Fibroblast of skin of scalp (primary cell): ENCODE results near the gene CNGA3. TPM values are rescaled to one million over a fixed set of nuclear protein-coding genes. Genes with fewer than 3 reads are reported as not detected.
"Not testable (repeated sequence)": the region's sequence is repeated elsewhere in the genome, so short reads cannot be mapped to it uniquely, and the experiment has no call there.

Experiments
- DNase-seq: peaks from one replicate; pipeline ENCODE4 v3.0.0-alpha.2; 2013
- polyA plus RNA-seq, 2 experiments: library from polyadenylated mRNA; unstranded; fragments of 120-200 nt; gene quantifications; one replicate each; pipeline ENCODE4 v1.2.1, GENCODE V29; 2013; ENCODE audit not compliant: insufficient read length in 2 of 2

Gene CNGA3
- not detected for polyA plus RNA-seq (2013, experiment 1 of 2; ENCODE audit: insufficient read length)
- polyA plus RNA-seq (2013, experiment 2 of 2; ENCODE audit: insufficient read length) = not detected

- peak; percentile 37 for DNase-seq
These were observed at the start of gene CNGA3 for GRCh38 chr2:98346311-98347236. Gene CNGA3 (plus strand): TSS chr2:98346456. CDS start chr2:98369976, 23,520 bp downstream.

GRCh38 chr2:98297817-98298682 lies 48.2 kb upstream of the CNGA3 start:
- DNase-seq = no peak

- no peak for DNase-seq
These were observed 47.5 kb upstream of the CNGA3 start for GRCh38 chr2:98298683-98299164.

GRCh38 chr2:98299211-98299905 lies 46.9 kb upstream of the CNGA3 start:
- DNase-seq = no peak

GRCh38 chr2:98300141-98300874 lies 45.9 kb upstream of the CNGA3 start:
- no peak for DNase-seq

- no peak for DNase-seq
These were observed 44.8 kb upstream of the CNGA3 start for GRCh38 chr2:98301469-98301868.

- not testable (repeated sequence) for DNase-seq
These were observed 39.0 kb upstream of the CNGA3 start for GRCh38 chr2:98307131-98307696.

GRCh38 chr2:98308068-98308467 lies 38.2 kb upstream of the CNGA3 start:
- peak; percentile 33 for DNase-seq

- DNase-seq = no peak
These were observed 37.7 kb upstream of the CNGA3 start for GRCh38 chr2:98308532-98308931.

- no peak for DNase-seq
These were observed 36.7 kb upstream of the CNGA3 start for GRCh38 chr2:98309580-98309979.

GRCh38 chr2:98310010-98310409 lies 36.2 kb upstream of the CNGA3 start:
- DNase-seq = no peak

- no peak for DNase-seq
These were observed 35.2 kb upstream of the CNGA3 start for GRCh38 chr2:98311090-98311489.

GRCh38 chr2:98311771-98312545 lies 34.3 kb upstream of the CNGA3 start:
- DNase-seq = no peak

- no peak for DNase-seq
These were observed 32.6 kb upstream of the CNGA3 start for GRCh38 chr2:98313492-98314250.

- DNase-seq = no peak
These were observed 32.0 kb upstream of the CNGA3 start for GRCh38 chr2:98314251-98314650.

GRCh38 chr2:98315957-98316356 lies 30.3 kb upstream of the CNGA3 start:
- DNase-seq = no peak

- DNase-seq = no peak
These were observed 29.0 kb upstream of the CNGA3 start for GRCh38 chr2:98317214-98317613.

GRCh38 chr2:98320171-98320570 lies 26.1 kb upstream of the CNGA3 start:
- DNase-seq = not testable (repeated sequence)

GRCh38 chr2:98324181-98324580 lies 22.1 kb upstream of the CNGA3 start:
- DNase-seq = peak; percentile 36

- DNase-seq = no peak
These were observed 18.5 kb upstream of the CNGA3 start for GRCh38 chr2:98327776-98328175.
